GM19468 (cell line): ENCODE results near the gene RNF187.
A peak's percentile ranks its signal among the peaks of the same experiment; 100 is the strongest.
"Not testable (repeated sequence)": the region's sequence is repeated elsewhere in the genome, so short reads cannot be mapped to it uniquely, and the experiment has no call there.

Source experiments
- ATAC-seq: cut with Tn5 transposase; IDR thresholded peaks from one replicate; pipeline ENCODE4 v1.9.1; 2021; ENCODE audit warnings: mild to moderate bottlenecking, moderate library complexity, moderate number of reproducible peaks; ENCODE audit not compliant: unreplicated experiment; ENCODE audit errors: extremely low read depth

Gene RNF187

DNA sequence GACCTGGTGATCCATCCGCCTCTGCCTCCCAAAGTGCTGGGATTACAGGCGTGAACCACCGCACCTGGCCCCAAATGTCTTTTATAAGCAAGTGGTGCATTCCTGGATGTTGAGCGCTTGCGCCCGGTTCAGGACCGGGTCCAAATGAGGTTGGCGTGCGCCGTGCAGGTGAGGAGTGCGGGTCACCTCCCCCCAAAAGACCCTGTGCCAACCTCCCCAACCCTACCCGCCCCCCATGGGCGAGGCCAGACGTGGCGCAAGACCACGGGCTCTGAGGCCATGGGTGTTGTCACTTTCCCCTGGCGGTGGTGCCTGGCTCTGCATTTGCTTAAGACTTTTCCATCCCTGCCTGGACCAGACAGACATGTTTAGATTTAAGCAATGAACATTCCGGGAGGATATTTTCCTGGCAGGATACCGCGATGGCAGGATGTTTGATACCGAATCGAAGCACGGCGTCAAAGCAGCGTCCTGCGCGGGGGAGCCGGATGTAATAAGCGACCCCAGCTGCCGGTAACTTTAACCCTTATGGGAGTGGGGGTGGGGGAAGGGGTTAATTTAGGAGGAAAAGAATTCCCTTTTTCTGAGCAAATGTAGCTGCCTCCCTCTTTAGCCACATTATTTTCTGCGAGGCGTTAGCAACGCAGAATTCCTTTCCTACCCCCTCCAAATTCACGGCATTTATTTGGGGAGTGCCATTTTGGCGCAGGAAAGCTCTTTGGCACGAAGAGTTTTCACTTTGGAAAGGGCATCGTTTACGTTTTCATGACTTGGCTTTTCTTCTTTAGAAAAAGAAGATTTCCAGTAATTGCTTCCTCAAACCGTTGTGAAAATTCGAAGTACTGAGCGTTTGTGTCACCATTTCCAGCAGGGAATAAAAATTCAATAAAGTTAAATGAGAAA lies 27.8 kb upstream of the RNF187 start:
- no peak for ATAC-seq

DNA sequence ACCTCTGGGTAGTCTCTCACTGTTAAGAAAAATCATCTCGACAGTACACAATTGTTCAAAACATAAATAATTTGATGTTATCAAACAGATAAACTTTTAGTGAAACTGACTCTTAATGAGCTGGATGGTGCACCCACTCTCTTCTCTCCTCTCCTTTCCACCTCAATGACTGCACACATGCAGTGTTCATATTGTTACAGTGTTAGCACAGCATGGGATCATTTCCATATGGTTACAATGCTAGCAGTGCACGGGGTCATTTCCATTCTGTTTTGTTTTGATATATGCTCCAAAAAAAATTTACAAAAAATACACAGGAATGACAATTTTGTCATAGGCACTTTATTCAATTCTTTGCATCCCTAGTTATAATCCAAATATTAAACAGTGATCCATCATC lies 26.4 kb upstream of the RNF187 start:
- ATAC-seq = no peak

DNA sequence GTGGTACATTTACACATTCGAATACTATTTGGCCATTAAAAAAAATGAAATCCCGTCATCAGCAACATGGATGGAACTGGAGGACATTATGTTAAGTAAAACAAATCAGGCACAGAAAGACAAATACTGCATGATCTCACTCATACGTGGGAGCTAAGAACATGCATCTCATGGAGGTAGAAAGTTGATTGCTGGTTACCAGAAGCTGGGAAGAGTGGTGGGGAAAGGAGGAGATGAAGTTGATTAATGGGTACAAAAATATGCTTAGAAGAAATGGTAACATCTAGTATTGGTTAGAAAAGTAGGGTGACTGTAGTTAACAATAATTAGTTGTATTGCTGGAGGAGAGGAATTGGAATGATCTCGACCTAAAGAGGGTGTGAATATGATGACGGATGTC lies 24.6 kb upstream of the RNF187 start:
- ATAC-seq = no peak

DNA sequence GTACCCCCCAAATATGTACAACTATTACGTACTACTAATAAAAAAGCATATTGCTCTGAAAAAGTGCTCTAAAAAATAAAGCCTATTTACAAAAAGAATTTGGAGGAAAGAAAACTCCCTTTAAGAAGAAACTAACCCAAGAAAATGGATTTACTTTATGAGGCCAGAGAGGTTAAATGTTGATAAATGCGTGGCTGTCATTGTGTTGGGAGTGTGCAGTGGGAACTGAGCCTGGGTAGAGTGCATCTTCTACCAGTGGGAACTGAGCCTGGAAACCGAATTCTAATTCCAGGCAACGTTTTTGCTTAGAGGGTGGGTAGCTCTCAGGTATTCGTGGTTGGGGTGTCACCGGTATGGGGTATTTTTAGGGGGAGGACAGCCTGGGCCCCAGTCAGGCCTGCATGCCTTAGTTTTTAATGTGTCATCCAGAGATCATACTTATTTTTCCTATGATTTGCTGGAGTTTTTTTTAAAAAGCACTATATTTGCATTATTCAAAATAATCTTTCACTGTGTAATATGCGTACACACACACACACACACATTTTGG lies 24.1 kb upstream of the RNF187 start:
- no peak for ATAC-seq

DNA sequence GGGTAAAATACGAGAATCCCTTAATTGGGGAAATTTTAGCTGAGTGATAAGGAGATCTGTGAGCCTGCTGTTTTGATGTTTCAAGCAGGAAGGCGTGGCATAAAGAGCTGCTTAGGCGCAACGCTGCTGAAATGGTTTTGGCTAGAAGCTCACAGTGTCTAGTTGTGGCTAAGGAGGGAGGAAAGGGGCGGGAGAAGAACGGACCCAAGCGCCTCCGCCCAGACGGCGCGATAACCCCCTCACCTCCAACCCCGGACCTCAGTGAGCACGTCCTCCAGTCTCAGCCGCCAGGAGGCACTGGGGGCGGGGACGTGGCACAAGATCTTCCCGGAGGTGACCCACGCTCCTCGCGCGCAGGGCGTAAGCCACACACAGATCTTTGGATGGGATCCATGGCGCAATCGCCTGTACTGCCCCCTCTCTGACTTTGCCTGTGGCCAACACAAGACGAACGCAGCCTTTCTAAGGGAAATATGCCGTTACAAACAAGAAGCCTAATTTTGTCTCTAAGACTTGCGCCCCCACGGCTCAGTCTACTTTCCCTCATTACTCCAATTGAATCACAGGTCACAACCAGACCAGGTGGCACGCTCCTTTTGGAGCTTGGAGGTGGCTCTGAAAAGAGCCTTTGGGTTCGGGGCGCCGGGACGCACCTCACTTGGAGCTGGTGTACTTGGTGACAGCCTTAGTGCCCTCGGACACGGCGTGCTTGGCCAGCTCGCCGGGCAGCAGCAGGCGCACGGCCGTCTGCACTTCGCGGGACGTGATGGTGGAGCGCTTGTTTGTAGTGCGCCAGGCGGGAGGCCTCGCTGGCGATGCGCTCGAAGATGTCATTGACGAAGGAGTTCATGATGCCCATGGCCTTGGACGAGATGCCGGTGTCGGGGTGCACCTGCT lies 23.4 kb upstream of the RNF187 start:
- no peak for ATAC-seq

DNA sequence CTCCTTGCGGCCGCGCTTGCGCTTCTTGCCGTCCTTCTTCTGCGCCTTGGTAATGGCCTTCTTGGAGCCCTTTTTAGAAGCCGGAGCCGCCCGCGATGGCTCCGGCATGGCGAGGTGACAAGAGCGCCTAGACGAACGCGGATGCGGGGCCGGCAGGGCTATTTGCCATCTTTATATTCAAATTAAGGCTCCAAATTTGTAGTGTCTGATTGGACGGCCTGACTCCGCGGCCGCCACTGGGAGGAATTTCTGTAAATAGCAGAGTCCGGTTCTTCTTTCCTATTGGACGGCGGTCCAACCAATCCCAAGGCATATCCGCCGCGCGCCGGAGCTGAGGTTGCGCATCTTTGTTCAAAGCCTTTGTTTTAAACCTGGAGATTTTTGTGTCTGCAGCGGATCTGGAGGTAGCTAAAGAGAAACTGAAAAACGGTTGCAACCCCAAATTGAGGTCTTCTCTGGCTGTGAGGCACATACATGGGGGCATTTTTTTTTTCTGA lies 22.6 kb upstream of the RNF187 start:
- ATAC-seq = peak; percentile 62

DNA sequence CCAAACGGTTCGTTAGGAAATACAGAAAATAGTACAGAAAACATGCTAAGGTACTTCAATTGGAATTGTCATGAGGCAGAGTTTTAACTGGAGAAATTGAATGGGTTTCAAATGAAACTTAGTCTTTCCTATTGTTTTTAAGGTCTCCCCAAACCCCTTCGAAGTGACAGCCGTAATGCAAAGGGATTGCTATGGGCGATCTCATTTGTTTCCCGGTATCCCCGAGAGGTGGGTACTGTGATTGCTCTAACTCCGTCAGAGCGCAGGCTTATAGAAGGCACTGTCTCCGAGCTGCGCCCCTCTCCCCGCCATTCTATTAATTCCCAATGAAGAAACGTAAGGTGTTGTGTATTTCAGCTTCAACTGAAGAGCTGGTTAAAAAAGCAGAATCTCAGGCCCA lies 22.0 kb upstream of the RNF187 start:
- no peak for ATAC-seq

DNA sequence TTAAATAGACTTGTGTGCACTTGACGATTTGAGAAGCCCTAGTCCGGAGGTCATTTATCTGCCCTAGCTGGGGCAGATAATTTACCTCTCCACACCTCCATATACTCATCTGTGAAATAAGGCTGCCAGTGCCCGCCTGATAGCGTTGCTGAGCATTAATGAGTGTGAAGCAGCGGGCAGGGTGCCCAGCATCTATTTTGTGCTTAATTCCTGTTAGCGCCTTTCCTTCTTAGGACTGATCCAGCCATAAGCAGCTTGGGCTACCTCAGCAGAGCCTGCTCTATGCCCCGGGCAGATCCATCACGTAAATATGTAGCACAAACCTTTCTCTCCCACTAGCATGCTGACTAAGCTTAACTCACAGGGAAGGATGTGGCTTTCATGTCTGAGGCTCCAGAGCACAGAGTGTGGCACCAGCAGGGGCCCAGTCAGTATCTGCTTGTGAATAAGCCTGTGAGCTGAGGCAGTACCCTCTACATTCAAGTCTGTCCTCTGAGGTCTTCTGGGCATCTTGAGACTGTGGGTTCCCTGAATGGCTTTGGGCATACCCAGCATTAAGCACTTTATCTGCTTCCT lies 21.5 kb upstream of the RNF187 start:
- no peak for ATAC-seq

DNA sequence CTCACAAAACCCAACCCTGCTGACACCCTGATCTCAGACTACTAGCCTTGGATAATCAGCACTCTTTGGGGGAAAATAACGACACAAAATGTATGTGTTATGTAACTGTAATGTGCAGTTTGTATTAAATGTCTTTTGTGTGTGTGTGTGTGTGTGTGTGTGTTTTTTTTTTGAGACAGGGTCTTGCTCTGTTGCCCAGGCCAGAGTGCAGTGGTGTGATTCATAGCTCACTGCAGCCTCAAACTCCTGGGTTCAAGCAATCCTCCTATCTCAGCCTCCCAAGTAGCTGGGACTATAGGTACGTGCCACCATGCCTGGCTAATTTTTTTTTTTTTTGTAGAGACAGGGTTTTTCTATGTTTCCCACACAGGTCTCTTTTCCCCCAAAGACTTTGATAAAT lies 19.0 kb upstream of the RNF187 start:
- ATAC-seq = not testable (repeated sequence)

DNA sequence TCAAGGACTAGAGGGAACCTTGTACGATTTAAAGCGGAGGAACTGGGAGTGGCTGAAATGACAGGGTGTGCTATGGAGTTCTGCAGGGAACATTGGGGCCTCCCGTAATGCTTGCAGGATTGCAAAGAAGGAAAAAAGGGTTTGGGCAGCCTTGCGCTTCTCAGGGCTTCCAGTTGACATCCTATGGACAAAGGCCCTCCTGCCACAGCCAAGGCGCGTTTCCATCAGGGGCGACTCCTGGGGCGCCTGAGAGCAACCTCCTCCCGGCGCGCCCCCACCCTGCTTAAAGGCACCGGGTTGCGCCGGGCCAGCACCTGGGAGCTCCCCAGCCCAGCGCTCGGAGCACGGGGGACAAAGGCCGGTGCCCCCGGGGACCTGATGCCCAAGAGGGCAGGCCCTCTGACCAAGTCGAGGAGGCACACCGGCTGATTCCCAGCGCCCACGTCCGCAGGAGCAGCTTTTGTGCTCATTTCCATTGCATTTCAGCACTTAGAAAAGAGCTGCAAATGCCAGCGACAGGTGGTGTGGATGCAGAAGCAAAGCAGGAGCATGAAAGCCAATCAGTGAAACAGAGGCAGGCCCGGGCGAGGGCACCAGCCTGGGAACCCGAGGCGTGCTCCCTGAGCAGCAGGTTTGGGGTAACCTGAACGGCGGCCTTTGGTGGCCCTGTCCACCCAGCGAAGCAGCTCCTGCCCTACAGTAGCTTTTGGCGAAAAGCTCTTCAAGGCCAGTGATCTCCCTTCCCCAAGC lies 17.6 kb upstream of the RNF187 start:
- no peak for ATAC-seq

DNA sequence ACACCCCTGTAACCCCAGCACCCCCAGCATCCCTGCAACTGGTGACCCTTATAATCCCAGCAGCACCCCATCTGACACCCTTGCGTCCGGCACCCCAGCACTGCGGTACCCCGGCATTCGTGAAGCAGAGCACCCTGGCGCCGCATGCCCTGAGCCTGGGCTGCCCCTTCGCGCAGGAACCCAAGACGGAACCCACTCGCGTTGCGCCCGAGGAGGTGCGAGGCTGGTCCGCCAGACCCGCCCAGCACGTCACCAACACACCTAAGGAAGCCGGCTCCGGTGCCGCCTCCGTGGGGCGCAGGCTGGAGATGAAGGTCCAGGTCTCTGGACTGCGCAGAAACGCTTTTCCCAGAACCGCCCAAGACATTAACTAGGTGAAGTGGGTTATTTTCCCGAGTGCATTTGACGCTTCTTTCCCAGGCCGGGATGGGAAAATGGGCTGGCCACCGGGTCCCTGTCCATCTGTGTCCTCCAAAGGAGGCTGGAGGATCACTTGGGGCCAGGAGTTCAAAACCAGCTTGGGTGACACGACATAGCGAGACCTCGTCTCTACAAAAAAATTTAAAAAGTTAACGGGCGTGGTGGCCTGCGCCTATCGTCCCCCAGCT lies 15.9 kb upstream of the RNF187 start:
- no peak for ATAC-seq

DNA sequence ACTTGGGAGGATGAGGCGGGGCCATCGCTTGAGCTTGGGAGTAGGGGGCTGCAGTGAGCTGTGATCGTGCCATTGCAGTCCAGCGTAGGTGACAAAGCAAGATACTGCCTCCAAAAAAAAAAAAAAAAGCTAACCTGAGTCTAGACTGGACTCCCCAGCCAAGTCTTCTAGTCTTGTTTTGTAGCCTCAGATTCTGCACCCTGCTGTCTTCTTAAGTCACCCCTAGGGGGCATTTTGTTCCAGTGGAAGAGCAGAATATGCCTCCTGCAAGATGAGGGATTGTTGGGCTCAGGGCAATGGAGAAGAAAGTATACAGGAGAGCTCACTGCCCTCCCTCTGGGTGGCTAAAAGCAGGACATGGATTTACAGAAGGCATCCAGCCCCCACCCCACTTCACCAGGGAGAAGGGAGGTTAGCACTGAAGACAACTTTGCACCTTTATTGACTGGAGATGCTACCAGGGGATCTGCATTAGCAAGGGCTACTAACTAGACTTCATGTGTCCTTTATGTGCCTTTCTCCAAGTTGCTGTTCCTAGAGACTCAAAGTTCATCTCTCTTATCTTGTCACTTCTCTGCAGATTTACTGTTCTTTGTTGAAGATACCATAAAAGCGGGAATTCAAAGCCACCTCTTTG lies 15.3 kb upstream of the RNF187 start:
- ATAC-seq = no peak

DNA sequence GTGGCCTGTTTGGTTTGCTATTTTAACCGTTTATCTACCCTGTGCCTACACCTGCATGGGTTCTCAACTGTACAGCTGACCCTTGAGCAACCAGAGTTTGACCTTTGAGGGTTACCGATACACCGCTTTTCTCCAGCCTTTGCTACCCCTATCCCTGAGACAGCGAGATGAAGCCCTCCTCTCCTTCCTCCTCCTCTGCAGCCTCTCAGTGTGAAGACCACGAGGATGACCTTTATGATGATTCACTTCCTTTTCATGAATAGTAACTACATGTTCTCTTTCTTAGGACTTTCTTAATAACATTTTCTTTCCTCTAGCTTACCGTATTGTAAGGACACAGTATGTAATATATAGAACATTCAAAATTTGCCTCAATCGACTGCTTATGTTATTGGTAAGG lies 14.5 kb upstream of the RNF187 start:
- ATAC-seq = no peak

DNA sequence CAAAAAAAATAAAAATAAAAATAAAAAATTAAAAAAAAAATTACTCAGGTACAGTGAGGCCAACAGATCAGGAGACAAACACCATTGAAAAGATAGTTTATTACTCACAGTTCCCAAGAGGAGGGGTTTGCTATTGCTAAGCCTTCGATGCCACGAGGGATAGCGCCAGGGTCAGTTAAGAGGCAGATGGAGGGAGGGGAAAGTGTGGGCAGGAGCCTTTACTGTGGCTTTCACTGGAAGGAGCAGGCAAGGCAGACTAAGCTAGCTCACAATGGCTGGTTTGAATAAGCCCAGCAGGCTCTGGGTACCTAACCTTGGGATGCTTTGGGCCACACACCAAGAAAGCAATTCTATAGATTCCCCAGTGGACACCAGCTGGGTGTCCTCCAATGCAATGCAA lies 12.7 kb upstream of the RNF187 start:
- no peak for ATAC-seq

DNA sequence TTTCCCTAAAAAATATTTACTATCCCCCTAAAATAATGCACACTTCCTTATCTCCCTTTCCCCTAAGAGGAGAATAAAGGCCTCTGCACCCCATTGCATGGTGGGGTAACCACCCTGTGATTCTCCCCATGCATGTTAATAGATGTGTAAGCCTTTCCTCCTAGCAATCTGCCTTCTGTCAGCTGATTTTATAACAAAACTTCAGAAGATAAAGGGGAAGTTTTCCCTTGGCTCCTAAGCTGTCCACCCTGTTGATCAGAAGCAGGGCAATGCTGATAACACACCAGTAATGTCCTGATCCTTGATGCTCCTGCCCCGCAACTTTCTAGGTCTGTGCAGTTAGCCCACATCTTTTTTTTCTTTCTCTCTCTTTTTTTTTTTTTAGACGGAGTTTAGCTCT lies 11.4 kb upstream of the RNF187 start:
- ATAC-seq = no peak

DNA sequence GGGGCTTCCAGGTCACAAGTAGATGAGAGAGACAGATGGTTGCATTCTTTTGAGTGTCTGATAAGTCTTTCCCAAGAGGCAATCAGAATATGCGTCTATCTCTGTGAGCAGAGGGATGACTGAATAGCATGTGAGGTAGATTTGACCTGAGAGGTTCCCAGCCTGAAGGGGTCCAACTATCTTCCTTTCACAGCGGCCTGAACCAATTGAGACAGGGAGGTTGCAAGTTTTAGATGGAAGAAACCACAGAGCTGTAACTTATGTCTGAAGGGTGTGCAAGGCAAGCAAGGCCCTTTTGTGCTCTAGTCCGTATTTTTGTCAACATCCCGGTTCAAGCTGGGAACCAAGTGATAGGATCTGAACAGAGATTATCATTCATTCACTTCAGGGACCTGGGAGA lies 9.9 kb upstream of the RNF187 start:
- no peak for ATAC-seq

DNA sequence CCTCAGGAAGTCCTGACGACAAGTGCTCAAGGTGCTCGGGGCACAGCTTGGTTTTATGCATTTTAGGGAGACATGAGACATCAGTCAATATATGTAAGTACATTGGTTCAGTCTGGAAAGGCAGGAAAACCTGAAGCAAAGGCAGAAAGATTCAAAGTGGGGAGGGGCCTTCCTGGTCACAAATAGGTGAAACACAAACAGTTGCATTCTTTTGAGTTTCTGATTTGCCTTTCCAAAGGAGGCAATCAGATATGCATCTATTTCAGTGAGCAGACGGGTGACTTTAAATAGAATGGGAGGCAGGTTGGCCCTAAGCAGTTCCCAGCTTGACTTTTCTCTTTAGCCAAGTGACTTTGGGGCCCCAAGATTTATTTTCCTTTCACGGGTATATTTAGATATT lies 8.9 kb upstream of the RNF187 start:
- no peak for ATAC-seq

DNA sequence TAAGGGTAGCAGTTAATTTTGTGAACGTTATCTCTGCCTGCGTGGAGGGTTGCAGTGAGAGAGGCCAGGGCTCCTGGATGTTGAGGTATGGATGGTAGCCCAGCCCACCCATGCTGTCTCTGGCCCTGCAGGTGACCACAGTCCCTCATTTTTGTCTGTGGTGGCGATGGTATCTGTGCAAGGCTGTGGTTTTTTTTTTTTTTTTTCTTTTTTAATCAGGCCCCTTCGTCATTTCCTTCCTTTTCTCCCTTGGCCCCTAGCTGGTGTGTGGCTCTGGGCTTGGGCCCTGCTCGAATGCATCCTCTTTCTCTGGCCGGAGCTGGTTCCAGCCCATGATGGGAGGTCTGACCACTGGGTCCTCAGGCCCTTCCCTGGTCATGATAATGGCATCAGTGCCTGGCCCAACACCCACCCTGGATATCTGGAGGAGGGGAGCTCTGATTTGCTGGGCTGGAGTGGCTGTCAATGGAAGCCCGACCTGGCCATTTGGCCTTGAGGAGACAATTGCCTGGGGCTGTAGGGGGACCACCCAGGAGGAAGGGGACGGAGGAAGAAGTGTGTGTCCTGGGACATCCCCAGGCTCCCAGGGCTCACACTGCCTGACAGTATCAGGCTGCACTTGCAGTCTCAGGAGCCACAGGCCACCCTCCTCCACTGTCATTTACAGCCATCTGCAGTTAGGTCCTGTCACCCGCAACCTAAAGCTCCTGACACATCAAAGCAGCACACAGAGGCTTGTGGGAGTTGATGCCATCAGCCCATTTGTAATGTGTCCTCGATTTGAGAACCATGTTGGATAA lies 8.1 kb upstream of the RNF187 start:
- no peak for ATAC-seq
